Activated CD4-positive, alpha-beta memory T cell treated with anti-CD3 and anti-CD28 coated beads, Interleukin-2, amount 10 ng/mL, durations not matched to agents 7 days and 5 days (primary cell): ENCODE results near the gene VPS4B. TPM values are rescaled to one million over a fixed set of nuclear protein-coding genes. Genes with fewer than 3 reads are reported as not detected.

ENCODE experiments used
- CTCF ChIA-PET: fragments of 350-600 bp; sonication (Branson Sonifier 250); formaldehyde crosslinking; loops from one replicate; lab custom pipeline; 2021; ENCODE audit warnings: antibody characterized with exemption, inconsistent platforms; lab: Charles Lee
- POLR2A ChIA-PET: fragments of 350-600 bp; sonication (Branson Sonifier 250); formaldehyde crosslinking; loops from one replicate; lab custom pipeline; 2021; ENCODE audit warnings: antibody characterized with exemption; lab: Charles Lee
- DNase-seq: peaks from one replicate; pipeline ENCODE4 v3.0.0-alpha.2; 2020
- H3K27ac Mint-ChIP-seq: one replicate; pipeline ENCODE4 v1.8.0; 2021; ENCODE audit warnings: mild to moderate bottlenecking, mixed read lengths
- H3K27me3 Mint-ChIP-seq: one replicate; pipeline ENCODE4 v1.8.0; 2021; ENCODE audit warnings: mixed read lengths
- H3K36me3 Mint-ChIP-seq: one replicate; pipeline ENCODE4 v1.8.0; 2021; ENCODE audit warnings: low read depth, mixed read lengths
- H3K4me1 Mint-ChIP-seq: one replicate; pipeline ENCODE4 v1.8.0; 2021; ENCODE audit warnings: mixed read lengths
- H3K4me3 Mint-ChIP-seq: one replicate; pipeline ENCODE4 v1.8.0; 2021; ENCODE audit warnings: mild to moderate bottlenecking, mixed read lengths
- H3K9me3 Mint-ChIP-seq: one replicate; pipeline ENCODE4 v1.8.0; 2021; ENCODE audit warnings: mixed read lengths
- total RNA-seq, 2 experiments: library from RNA; stranded (reverse); gene quantifications; one replicate each; pipeline ENCODE4 v1.2.3, GENCODE V29; 2021

Gene VPS4B
- total RNA-seq, 2 experiments from 2014 or later = 72.4 to 77.0 TPM

DNA sequence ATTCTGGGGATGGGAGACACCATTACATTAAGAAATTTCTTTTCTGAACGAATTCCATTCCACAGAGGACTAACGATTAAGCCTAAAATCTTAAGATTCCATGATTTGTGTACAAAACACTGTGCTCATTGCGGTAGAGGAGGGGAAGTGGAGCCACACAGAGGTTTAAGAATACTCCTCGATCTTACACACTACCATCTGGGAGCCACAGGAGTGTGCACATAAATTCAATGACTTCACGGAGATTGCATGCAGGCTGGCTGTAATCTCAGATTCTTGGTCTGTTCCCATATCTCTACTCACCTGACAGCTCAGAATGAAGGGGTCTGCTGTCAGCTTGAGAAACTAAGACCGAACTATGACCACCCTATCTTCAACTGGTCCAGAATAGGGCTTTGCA is 762 bp downstream of the VPS4B start:
- Mint-ChIP-seq H3K4me3 (peak overlapping the region; percentile 89), H3K9me3 (no peaks in the 10 kb centered on the region), H3K4me1 (peaks cover 33% of the 10 kb centered on the region), H3K36me3 (peaks cover 26% of the 10 kb centered on the region), H3K27ac (peak overlapping the region; percentile 91), H3K27me3 (no peaks in the 10 kb centered on the region)
- ChIA-PET CTCF (interaction anchor here (1.2 to 1.6 kb wide), 3 partner anchors 12 to 264 kb away, joined by 3 to 6 read pairs (median 3); no protein-coding TSS in a partner anchor), POLR2A (interaction anchor here (0.8 to 5.6 kb wide), 11 partner anchors 12 to 287 kb away, joined by 3 to 83 read pairs (median 5); partner anchors contain the start of genes BCL2 and KDSR)
- no peak for DNase-seq

DNA sequence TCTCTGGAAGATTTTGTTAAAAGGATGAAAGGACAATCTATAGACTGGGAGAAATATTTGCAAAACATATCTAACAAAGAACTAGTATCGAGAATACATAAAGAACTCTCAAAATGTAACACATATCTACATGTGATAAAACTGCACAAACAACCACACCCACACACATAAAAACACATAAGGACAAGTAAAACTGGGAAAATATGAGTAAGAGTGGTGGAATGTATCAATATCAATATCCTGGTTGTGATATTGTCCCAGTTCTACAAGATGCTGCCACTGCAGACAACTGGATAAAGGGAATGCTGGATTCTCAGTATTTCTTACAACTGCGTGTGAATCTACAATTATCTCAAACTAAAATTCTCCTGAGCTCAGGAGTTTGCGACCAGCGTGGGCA is 9.3 kb downstream of the VPS4B start:
- H3K36me3 Mint-ChIP-seq = peaks cover 50% of the 10 kb centered on the region
- no peak for DNase-seq
- H3K9me3 Mint-ChIP-seq = no peaks in the 10 kb centered on the region
- no peak overlapping the region for H3K27ac Mint-ChIP-seq
- ChIA-PET POLR2A (interaction anchor here (7.1 kb wide), 1 partner anchor 10 kb away, joined by 83 read pairs; the partner anchor contains the start of gene VPS4B), CTCF (no interaction called here)
- no peak overlapping the region for H3K4me3 Mint-ChIP-seq
- peaks cover 56% of the 10 kb centered on the region for H3K4me1 Mint-ChIP-seq
- H3K27me3 Mint-ChIP-seq = no peaks in the 10 kb centered on the region

DNA sequence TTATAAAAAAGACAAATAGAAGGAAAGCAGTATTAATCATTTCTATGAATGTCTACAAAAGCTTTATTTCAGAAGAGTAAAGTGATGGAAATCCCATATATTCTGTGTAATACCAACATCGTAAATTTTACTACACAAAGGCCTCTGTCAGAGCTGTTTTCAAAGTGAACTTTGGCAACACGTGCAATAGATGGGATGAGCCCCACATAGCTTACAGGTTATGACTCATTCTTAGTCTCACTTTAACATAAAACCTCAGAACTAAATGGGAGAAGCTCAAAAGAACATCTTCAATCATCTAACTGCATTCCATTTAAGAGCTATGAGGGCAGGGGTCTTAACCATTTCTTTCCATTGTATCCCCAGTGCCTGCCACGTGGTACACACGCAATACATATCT is 11.5 kb downstream of the VPS4B start:
- peaks cover 68% of the 10 kb centered on the region for H3K36me3 Mint-ChIP-seq
- H3K27me3 Mint-ChIP-seq = no peaks in the 10 kb centered on the region
- peak overlapping the region; percentile 9 for H3K4me3 Mint-ChIP-seq
- CTCF ChIA-PET = interaction anchor here (0.7 to 2.7 kb wide), 6 partner anchors 29 to 759 kb away, joined by 3 to 18 read pairs (median 4); no protein-coding TSS in a partner anchor
- H3K9me3 Mint-ChIP-seq = no peaks in the 10 kb centered on the region
- POLR2A ChIA-PET = interaction anchor here (1.3 to 7.1 kb wide), 5 partner anchors 10 to 46 kb away, joined by 3 to 83 read pairs (median 7); partner anchors contain the start of gene VPS4B
- no peak for DNase-seq
- peaks cover 70% of the 10 kb centered on the region for H3K4me1 Mint-ChIP-seq
- peak overlapping the region; percentile 73 for H3K27ac Mint-ChIP-seq

DNA sequence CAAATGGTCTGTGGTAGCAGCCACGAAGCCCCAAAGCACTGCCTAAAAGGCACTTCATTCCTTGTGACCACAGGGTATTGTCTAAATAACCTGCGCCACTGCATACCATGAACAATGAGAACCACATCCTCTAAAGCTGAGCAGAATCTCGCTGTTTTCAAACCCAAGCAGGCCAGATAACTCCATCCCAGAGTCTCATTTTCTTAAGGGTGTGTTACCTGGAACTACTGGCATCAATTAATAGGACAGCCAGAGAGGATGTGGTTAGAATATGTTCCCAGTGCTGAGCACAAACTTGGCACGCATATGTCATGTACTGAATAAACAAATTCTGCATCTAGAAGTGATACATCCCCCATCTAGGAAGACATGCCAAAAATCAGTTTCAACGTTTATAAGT is 13.0 kb downstream of the VPS4B start:
- ChIA-PET CTCF (interaction anchor here (1.0 to 2.7 kb wide), 3 partner anchors 13 to 69 kb away, joined by 3 to 18 read pairs (median 7); partner anchors contain the start of gene VPS4B), POLR2A (interaction anchor here (0.8 to 7.1 kb wide), 8 partner anchors 9 to 255 kb away, joined by 3 to 83 read pairs (median 3); partner anchors contain the start of genes BCL2 and VPS4B)
- Mint-ChIP-seq H3K9me3 (no peaks in the 10 kb centered on the region), H3K27ac (peak overlapping the region; percentile 82), H3K36me3 (peaks cover 63% of the 10 kb centered on the region), H3K4me3 (no peak overlapping the region), H3K4me1 (peaks cover 66% of the 10 kb centered on the region), H3K27me3 (no peaks in the 10 kb centered on the region)
- peak; percentile 48 for DNase-seq

DNA sequence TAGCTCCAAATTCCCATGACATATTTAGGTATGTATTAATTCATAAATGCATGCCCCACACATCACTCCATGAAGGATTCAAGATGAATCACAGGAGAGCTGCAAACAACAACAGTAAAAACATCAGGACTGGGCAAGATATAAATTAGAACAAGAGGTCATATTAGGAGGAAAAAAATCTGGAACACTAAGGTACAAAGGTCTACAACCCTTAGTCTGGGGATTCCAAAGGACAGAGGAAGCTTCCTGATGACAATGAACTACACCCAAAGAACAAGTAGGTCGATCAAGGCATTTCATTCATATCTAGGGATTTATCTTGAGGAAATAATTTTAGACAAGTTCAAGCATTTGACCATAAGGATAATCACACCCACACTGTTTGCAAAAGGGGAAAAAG is 14.5 kb downstream of the VPS4B start:
- Mint-ChIP-seq H3K9me3 (no peaks in the 10 kb centered on the region), H3K4me1 (peaks cover 55% of the 10 kb centered on the region), H3K4me3 (no peak overlapping the region), H3K27ac (peak overlapping the region; percentile 29), H3K36me3 (peaks cover 69% of the 10 kb centered on the region), H3K27me3 (no peaks in the 10 kb centered on the region)
- no peak for DNase-seq
- ChIA-PET POLR2A (interaction anchor here (0.8 to 7.1 kb wide), 3 partner anchors 15 to 66 kb away, joined by 3 to 83 read pairs (median 4); partner anchors contain the start of gene VPS4B), CTCF (interaction anchor here (1.1 kb wide), 1 partner anchor 253 kb away, joined by 3 read pairs; no protein-coding TSS in a partner anchor)

DNA sequence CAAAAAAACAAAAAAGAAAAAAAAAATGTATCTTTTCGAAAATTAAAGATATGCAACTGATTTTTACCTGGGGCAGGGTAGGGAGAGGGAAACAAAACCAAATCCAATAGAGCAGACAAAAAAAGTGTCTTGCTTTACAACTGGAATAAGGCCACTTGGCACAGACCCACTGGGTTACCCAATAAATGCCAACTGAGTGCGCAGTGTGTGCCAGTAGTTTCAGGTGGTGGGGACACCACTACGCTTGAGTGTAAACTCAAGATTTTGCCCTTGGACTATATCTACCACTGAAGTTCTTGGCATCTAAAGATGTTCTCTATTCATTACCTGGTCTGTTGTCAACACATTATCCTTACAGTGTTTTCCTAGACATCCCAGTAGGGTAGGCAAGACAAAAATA is 16.3 kb downstream of the VPS4B start:
- H3K4me1 Mint-ChIP-seq = peaks cover 49% of the 10 kb centered on the region
- CTCF ChIA-PET = no interaction called here
- POLR2A ChIA-PET = interaction anchor here (7.1 kb wide), 1 partner anchor 17 kb away, joined by 83 read pairs; the partner anchor contains the start of gene VPS4B
- peaks cover 78% of the 10 kb centered on the region for H3K36me3 Mint-ChIP-seq
- no peak overlapping the region for H3K27ac Mint-ChIP-seq
- no peak overlapping the region for H3K4me3 Mint-ChIP-seq
- no peaks in the 10 kb centered on the region for H3K27me3 Mint-ChIP-seq
- no peaks in the 10 kb centered on the region for H3K9me3 Mint-ChIP-seq
- DNase-seq = no peak

DNA sequence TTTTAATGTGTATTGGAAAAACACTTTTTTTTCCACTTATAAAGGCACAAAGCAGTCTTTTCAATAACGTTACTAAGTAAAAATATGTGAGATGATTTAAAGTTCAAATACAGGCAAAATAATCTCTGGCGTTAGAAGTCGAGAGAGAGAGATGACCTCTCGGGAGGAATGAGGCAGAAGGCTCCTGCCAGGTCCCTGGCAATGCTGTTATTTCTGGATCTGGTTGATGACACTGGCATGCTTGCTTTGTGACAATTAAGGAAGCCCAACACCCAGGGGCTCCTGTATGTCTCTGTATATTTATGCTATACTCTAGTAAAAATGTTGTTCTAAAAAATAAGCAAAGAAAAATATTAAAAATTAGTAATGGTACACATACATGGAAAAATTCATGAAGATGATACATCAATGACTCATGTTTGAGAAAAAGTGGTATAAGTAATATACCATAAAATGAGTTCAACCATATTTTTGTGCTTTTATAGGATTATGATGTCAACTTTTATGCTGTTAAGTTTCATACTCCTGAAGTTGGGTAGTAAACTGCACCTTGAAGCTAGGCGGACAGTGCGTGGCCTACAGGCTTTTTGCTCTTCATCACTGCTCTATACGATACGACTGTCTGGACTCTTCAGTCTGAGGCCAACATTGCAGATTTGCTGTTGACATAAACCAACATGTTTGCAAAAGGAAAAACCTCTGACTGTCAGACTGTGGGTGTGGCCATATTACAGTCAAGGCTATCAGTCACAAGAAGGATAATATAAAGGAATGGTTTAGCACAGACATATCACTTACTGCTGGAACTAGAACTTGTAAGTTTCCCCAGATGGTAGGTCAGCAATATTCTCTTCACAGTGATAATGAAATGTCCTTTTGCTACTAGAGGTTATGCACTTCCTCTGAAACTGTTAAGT is 19.8 kb downstream of the VPS4B start:
- H3K9me3 Mint-ChIP-seq = no peaks in the 10 kb centered on the region
- no peak overlapping the region for H3K27ac Mint-ChIP-seq
- peaks cover 77% of the 10 kb centered on the region for H3K36me3 Mint-ChIP-seq
- H3K27me3 Mint-ChIP-seq = no peaks in the 10 kb centered on the region
- no peak overlapping the region for H3K4me3 Mint-ChIP-seq
- no peak for DNase-seq
- POLR2A ChIA-PET = interaction anchor here (1.6 kb wide), 1 partner anchor 39 kb away, joined by 3 read pairs; no protein-coding TSS in a partner anchor
- peaks cover 35% of the 10 kb centered on the region for H3K4me1 Mint-ChIP-seq
- CTCF ChIA-PET = no interaction called here

DNA sequence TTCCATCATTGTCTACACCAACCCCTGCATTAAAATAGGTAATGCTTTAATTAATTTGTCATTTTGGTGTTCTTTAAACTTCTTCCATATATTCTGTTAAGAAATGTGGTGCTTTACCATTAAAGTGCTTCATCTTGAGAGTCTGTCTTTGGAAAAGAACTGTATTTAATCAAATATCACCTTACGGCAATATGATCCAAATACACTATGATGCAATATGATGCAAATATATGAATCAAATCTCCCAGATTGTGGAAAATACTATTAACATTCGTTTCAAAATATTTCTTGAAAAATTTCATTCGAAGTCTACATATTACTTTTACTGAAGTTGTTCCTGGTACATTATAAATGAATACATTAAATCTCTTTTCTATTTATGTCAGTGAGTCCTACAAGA is 23.0 kb downstream of the VPS4B start:
- POLR2A ChIA-PET = no interaction called here
- Mint-ChIP-seq H3K9me3 (no peaks in the 10 kb centered on the region), H3K4me3 (no peak overlapping the region), H3K27me3 (no peaks in the 10 kb centered on the region), H3K36me3 (peaks cover 78% of the 10 kb centered on the region), H3K27ac (peak overlapping the region; percentile 47), H3K4me1 (peaks cover 25% of the 10 kb centered on the region)
- CTCF ChIA-PET = no interaction called here
- DNase-seq = no peak

DNA sequence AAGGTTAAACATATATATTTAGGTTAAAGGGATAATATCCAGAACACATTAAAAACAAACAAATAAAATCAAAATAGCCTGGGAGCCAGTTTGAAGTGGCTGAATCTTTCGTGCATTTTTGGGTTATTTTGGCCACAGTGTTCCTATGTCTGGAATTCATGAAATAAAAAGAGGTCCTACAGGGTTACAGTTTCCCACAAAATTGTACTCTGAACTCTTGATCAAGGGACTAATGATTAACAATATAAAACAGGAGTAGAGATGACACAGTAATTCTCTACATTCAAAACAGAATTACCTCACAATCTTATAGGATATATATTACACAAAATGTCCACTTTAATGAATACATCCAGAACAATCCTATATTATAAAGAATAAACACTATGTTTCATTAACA is 24.9 kb downstream of the VPS4B start:
- Mint-ChIP-seq H3K27ac (no peak overlapping the region), H3K36me3 (peaks cover 70% of the 10 kb centered on the region), H3K4me3 (no peak overlapping the region), H3K4me1 (peaks cover 25% of the 10 kb centered on the region), H3K27me3 (no peaks in the 10 kb centered on the region), H3K9me3 (no peaks in the 10 kb centered on the region)
- CTCF ChIA-PET = no interaction called here
- POLR2A ChIA-PET = no interaction called here
- DNase-seq = no peak

DNA sequence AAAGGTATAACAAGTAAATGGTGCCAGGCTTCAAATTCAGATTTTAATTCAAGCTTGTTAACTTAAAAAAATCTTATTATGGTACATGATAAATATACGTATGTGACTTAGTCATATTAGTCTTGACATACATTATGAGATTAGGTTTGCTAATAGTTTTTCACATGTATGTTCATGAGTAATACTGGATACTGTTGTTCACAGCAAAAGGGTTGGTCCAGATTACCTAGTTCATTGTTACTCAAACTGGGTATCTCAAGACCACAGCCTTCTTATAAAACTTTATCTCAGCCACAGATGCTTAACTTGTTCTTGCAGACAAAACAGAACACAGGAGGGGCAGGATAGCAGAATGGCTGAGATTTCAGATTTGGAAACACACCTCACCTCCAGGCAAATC is 26.8 kb downstream of the VPS4B start:
- no peak overlapping the region for H3K27ac Mint-ChIP-seq
- H3K9me3 Mint-ChIP-seq = no peaks in the 10 kb centered on the region
- H3K36me3 Mint-ChIP-seq = peaks cover 64% of the 10 kb centered on the region
- CTCF ChIA-PET = interaction anchor here (1.3 to 1.9 kb wide), 3 partner anchors 30 to 264 kb away, joined by 3 to 6 read pairs (median 3); no protein-coding TSS in a partner anchor
- H3K27me3 Mint-ChIP-seq = no peaks in the 10 kb centered on the region
- no peak for DNase-seq
- POLR2A ChIA-PET = interaction anchor here (0.7 to 2.0 kb wide), 4 partner anchors 8 to 32 kb away, joined by 3 to 5 read pairs (median 3); no protein-coding TSS in a partner anchor
- no peak overlapping the region for H3K4me3 Mint-ChIP-seq
- H3K4me1 Mint-ChIP-seq = peaks cover 15% of the 10 kb centered on the region

DNA sequence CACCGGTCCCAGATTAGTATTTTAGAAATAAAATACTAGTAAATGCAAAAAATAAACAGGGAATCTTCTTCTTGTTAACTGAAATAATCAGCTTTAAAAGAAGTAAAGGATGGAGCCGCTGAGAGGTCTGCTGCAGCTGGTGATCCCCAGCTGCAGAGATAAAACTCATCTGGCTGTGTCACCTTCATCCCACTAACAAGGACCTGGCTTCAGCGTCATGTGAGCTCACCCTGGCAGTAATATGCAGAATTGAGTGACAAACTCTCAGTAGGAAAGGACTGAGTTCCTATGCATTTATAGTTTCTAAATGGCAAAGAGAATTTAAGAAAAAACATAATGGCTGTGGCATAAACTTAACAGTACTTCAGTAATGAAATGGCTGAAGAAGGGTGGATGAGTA is 27.3 kb downstream of the VPS4B start:
- ChIA-PET CTCF (interaction anchor here (1.3 to 1.9 kb wide), 3 partner anchors 29 to 264 kb away, joined by 3 to 6 read pairs (median 3); no protein-coding TSS in a partner anchor), POLR2A (interaction anchor here (0.7 to 2.0 kb wide), 4 partner anchors 9 to 31 kb away, joined by 3 to 5 read pairs (median 3); no protein-coding TSS in a partner anchor)
- no peak for DNase-seq
- Mint-ChIP-seq H3K27ac (no peak overlapping the region), H3K4me1 (peaks cover 10% of the 10 kb centered on the region), H3K36me3 (peaks cover 59% of the 10 kb centered on the region), H3K27me3 (no peaks in the 10 kb centered on the region), H3K9me3 (no peaks in the 10 kb centered on the region), H3K4me3 (no peak overlapping the region)

DNA sequence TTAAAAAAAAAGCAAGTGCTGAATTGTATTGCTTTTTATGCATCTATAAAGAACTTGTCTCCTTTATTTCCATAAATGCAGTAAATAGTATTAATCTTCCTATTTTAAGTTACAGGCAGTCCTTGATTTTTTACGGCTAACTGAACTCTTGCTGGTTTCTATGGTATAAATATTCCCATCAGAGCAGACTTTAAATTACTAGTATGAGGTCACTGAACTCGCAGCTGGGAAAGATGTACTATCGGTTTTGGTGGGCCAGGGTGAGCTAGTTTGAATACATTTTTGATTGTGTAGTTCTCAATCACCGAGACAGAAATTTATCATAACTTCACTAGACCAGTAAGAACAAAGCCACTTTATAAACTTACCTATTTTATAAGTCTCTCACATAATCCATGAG is 34.4 kb downstream of the VPS4B start:
- H3K4me1 Mint-ChIP-seq = no peaks in the 10 kb centered on the region
- no peak overlapping the region for H3K27ac Mint-ChIP-seq
- H3K27me3 Mint-ChIP-seq = no peaks in the 10 kb centered on the region
- no peak overlapping the region for H3K4me3 Mint-ChIP-seq
- CTCF ChIA-PET = no interaction called here
- DNase-seq = no peak
- POLR2A ChIA-PET = no interaction called here
- H3K9me3 Mint-ChIP-seq = no peaks in the 10 kb centered on the region
- peaks cover 45% of the 10 kb centered on the region for H3K36me3 Mint-ChIP-seq
